Activated naive CD4-positive, alpha-beta T cell treated with anti-CD3 and anti-CD28 coated beads, Interleukin-2, amount 50 U/mL, for 24 hours (primary cell): ENCODE results near the gene SUPV3L1.

Experiments used
- H3K27ac Mint-ChIP-seq: one replicate; pipeline ENCODE4 v1.8.0; 2021; ENCODE audit warnings: mild to moderate bottlenecking, mixed read lengths
- H3K27me3 Mint-ChIP-seq: one replicate; pipeline ENCODE4 v1.8.0; 2021; ENCODE audit warnings: mixed read lengths
- H3K36me3 Mint-ChIP-seq: one replicate; pipeline ENCODE4 v1.8.0; 2021; ENCODE audit warnings: mixed read lengths
- H3K4me1 Mint-ChIP-seq: one replicate; pipeline ENCODE4 v1.8.0; 2021; ENCODE audit warnings: mixed read lengths
- H3K4me3 Mint-ChIP-seq: one replicate; pipeline ENCODE4 v1.8.0; 2021; ENCODE audit warnings: mild to moderate bottlenecking, mixed read lengths
- H3K9me3 Mint-ChIP-seq: one replicate; pipeline ENCODE4 v1.8.0; 2021; ENCODE audit warnings: mixed read lengths

The SUPV3L1 gene

GRCh38 chr10:69217119-69217754 is 37.2 kb downstream of the SUPV3L1 start:
- Mint-ChIP-seq H3K9me3 (no peaks in the 10 kb centered on the region), H3K4me1 (peaks cover 18% of the 10 kb centered on the region), H3K27ac (no peak overlapping the region), H3K27me3 (no peaks in the 10 kb centered on the region), H3K36me3 (no peaks in the 10 kb centered on the region), H3K4me3 (no peak overlapping the region)

DNA sequence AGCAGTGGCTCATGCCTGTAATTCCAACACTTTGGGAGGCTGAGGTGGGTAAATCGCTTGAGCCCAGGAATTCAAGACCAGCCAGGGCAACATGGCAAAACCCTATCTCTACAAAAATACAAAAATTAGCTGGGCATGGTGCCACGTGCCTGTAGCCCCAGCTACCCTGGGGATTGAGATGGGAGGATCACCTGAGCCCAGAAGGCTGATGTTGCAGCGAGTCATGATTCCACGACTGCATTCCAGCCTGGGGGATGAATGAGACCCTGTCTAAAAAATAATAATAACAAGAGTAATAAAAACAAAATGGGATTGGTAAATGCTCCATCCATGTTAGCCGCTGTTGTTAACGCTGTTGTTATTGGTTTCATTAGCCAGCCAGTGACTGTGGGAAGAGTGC is 38.8 kb downstream of the SUPV3L1 start:
- H3K4me3 Mint-ChIP-seq: no peak overlapping the region
- H3K27ac Mint-ChIP-seq: no peak overlapping the region
- no peaks in the 10 kb centered on the region for H3K36me3 Mint-ChIP-seq
- peaks cover 30% of the 10 kb centered on the region for H3K4me1 Mint-ChIP-seq
- no peaks in the 10 kb centered on the region for H3K9me3 Mint-ChIP-seq
- no peaks in the 10 kb centered on the region for H3K27me3 Mint-ChIP-seq

- Mint-ChIP-seq H3K36me3 (no peaks in the 10 kb centered on the region), H3K4me1 (peaks cover 33% of the 10 kb centered on the region), H3K9me3 (no peaks in the 10 kb centered on the region), H3K27me3 (no peaks in the 10 kb centered on the region), H3K27ac (no peak within 1 kb of the TSS), H3K4me3 (no peak within 1 kb of the TSS)
These were observed 40.0 kb downstream of the SUPV3L1 start, which contains the start of gene HKDC1 for GRCh38 chr10:69220041-69220451. Gene HKDC1 (plus strand): TSS chr10:69220332. CDS start chr10:69220436, 104 bp downstream.

DNA sequence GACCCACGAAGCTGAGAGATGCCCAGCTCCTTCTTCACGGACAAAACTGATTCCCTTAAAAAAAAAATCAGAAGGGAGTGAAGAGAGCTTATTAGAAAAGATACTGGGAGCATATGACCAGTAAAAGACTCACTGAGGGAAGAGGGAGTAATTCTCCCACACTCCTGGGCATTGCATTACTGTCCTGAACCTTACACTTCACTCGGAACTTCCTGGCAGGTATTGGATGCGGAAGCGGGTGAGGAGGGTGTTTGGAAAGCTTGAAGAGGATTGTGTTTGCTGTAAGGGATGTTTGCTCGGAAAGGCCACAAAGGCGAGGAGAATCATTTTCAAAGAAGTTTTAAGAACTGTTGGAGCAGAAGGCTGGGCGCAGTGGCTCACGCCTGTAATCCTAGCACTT is 40.5 kb downstream of the SUPV3L1 start:
- no peak overlapping the region for H3K4me3 Mint-ChIP-seq

DNA sequence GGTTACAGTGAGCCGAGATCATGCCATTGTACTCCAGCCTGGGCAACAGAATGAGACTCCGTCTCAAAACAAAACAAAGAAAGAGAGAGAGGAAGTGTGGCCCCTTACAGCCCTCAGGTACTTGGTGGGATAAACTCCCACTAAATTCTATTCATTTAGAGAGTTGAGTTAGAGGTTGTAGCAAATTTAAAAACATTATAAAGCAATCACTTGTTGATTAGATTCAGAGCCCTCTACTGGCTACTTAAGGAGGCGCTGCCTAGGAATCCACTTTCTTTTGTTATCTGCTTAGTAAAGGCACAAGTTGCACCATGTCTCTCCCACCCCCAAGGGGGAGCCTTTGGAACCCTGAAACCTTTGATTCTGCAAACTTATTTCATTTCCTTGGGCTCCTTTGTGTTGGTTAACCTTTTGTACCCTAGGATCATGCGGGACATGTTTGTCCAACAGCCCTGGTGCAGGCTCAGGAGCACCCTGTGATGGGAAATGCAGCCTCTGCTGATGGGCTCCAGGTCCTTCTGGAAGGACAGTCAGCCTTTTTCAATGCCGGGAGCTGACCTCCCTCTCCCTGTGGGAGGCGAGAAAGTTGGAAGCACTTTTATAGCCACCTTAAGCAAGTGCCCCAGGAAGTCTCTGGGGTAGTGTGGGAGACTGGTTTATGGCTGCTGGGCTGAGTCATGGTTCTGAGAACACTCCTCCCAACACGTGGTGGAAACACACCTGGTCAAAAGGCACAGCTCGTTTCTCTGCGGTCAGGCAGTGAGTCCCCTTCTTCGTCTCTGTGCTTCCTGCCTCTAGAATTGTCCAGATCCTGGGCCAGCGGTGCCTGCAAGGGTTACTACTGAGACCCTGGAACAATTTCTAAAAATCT is 42.4 kb downstream of the SUPV3L1 start:
- H3K9me3 Mint-ChIP-seq: no peaks in the 10 kb centered on the region
- H3K4me1 Mint-ChIP-seq: peaks cover 23% of the 10 kb centered on the region
- H3K27me3 Mint-ChIP-seq: no peaks in the 10 kb centered on the region
- H3K36me3 Mint-ChIP-seq: no peaks in the 10 kb centered on the region
- H3K4me3 Mint-ChIP-seq: peak overlapping the region; percentile 71
- H3K27ac Mint-ChIP-seq: peak overlapping the region; percentile 80

More for the DNA sequence above, 40.5 kb downstream of the SUPV3L1 start:
- Mint-ChIP-seq H3K27ac (no peak overlapping the region), H3K9me3 (no peaks in the 10 kb centered on the region), H3K27me3 (no peaks in the 10 kb centered on the region), H3K4me1 (peaks cover 30% of the 10 kb centered on the region), H3K36me3 (no peaks in the 10 kb centered on the region)

- Mint-ChIP-seq H3K27ac (peak overlapping the region; percentile 80), H3K36me3 (no peaks in the 10 kb centered on the region), H3K4me3 (peak overlapping the region; percentile 71), H3K27me3 (no peaks in the 10 kb centered on the region), H3K9me3 (no peaks in the 10 kb centered on the region), H3K4me1 (peaks cover 29% of the 10 kb centered on the region)
These were observed 43.0 kb downstream of the SUPV3L1 start for GRCh38 chr10:69223028-69223342.

DNA sequence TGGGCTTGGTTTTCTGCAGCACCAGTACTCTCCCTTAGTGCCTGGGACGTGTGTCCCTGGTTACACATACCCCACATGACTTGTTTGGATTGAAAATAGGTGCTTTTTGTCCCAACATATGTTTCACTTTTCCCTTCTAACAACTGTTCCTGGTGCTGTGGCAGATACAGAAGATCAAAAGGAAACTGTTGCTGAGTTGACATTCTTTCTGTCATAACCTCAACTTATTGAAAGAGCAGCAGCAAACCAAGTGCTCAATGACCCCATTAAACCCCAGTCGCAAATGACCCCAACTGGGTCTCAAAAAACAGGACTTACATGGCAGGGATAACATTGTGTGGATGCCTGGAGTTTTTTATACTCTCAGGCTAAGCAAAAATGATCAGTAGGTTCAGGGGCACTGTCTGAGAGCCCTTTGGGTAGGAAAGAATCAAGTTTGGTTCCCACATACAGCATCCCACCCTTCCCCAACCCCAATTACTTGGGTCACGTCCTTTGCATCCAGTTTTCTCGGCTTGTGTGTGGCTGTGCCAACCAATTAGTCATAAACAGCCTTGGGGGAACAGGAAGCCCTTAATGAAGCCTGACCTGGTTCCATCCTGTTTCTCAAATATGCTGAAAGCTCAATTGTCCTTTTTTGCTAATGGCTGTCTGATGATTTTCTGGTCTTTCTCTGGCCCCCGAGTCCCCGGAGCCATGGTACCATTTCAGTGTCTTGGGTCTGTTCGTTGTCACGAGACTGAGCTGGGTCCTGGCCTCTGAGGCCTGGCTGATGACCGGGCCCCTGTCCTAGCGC is 45.0 kb downstream of the SUPV3L1 start:
- Mint-ChIP-seq H3K9me3 (no peaks in the 10 kb centered on the region), H3K27me3 (no peaks in the 10 kb centered on the region), H3K4me1 (peaks cover 50% of the 10 kb centered on the region), H3K4me3 (peak overlapping the region; percentile 31), H3K27ac (no peak overlapping the region), H3K36me3 (no peaks in the 10 kb centered on the region)

- no peaks in the 10 kb centered on the region for H3K36me3 Mint-ChIP-seq
- no peaks in the 10 kb centered on the region for H3K9me3 Mint-ChIP-seq
- peaks cover 50% of the 10 kb centered on the region for H3K4me1 Mint-ChIP-seq
- H3K27me3 Mint-ChIP-seq: no peaks in the 10 kb centered on the region
- no peak overlapping the region for H3K4me3 Mint-ChIP-seq
- no peak overlapping the region for H3K27ac Mint-ChIP-seq
These were observed 45.6 kb downstream of the SUPV3L1 start for GRCh38 chr10:69225681-69226080.

GRCh38 chr10:69226919-69227450 is 47.0 kb downstream of the SUPV3L1 start:
- Mint-ChIP-seq H3K4me1 (peaks cover 49% of the 10 kb centered on the region), H3K36me3 (no peaks in the 10 kb centered on the region), H3K4me3 (no peak overlapping the region), H3K9me3 (no peaks in the 10 kb centered on the region), H3K27me3 (no peaks in the 10 kb centered on the region), H3K27ac (no peak overlapping the region)

DNA sequence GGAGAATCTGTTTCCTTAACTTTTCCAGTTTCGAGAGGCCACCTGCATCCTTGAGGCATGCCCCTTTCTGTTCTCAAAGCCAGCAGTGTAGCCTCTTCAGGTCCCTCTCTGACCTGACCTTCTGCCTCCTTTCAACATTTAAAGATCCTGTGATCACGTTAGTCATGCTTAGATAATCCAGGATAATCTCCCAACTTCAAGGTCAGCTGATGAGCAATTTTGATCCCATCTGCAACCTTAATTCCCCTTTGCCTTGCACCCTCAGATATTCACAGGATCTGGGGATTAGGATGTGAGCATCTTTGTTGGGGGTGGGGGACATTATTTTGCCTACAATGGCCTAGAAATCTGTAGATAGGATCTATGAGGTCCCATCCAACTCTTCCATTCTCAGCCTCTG is 48.1 kb downstream of the SUPV3L1 start:
- H3K27me3 Mint-ChIP-seq: no peaks in the 10 kb centered on the region
- peak overlapping the region; percentile 35 for H3K27ac Mint-ChIP-seq
- no peaks in the 10 kb centered on the region for H3K9me3 Mint-ChIP-seq
- no peaks in the 10 kb centered on the region for H3K36me3 Mint-ChIP-seq
- H3K4me3 Mint-ChIP-seq: no peak overlapping the region
- H3K4me1 Mint-ChIP-seq: peaks cover 49% of the 10 kb centered on the region

- peaks cover 52% of the 10 kb centered on the region for H3K4me1 Mint-ChIP-seq
- H3K9me3 Mint-ChIP-seq: no peaks in the 10 kb centered on the region
These were observed 49.5 kb downstream of the SUPV3L1 start for GRCh38 chr10:69229616-69229916.

DNA sequence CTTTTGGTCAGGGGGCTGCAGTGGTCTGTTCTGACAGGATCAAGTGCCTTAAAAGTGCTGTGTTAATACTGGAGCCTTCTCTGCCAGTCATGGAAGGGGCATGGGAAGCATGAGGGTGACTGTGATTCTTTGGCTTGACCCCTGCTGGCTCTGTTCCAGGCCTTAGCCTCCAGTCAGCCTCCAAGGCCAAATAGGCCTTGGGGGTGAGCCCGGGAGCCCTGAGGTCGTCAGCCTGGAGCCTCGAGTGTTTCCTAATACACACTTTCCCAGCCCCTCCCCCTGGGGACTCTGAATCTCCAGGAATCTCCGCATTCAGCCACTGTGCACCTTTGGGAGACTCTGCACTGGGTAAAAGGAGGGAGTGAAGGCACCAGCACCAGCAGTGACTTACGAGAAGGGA is 50.1 kb downstream of the SUPV3L1 start:
- Mint-ChIP-seq H3K27ac (no peak overlapping the region), H3K4me1 (peaks cover 50% of the 10 kb centered on the region), H3K36me3 (no peaks in the 10 kb centered on the region), H3K27me3 (no peaks in the 10 kb centered on the region), H3K4me3 (no peak overlapping the region), H3K9me3 (no peaks in the 10 kb centered on the region)

More at GRCh38 chr10:69229616-69229916, 49.5 kb downstream of the SUPV3L1 start:
- Mint-ChIP-seq H3K4me3 (peak overlapping the region; percentile 82), H3K27ac (no peak overlapping the region), H3K27me3 (no peaks in the 10 kb centered on the region), H3K36me3 (no peaks in the 10 kb centered on the region)

DNA sequence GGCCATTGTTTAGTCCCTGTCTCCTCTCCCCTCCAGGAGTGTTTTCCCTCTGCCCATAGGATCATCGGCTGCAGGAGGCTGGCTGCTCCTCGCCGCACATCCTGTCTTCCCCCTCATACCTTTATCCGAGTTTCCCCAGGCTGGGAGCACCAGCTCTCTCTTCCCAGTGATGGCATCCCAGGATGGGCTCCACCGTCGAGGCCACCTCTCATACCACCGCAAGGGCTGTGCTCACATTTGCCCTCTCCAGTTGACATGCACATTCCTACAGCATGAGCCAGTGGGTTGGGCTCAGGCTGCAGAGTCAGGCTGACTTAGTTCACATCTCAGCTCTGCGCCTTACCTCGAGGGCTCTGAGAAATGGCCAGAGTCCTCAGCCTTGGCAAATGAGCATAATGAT is 52.2 kb downstream of the SUPV3L1 start:
- Mint-ChIP-seq H3K27me3 (no peaks in the 10 kb centered on the region), H3K4me3 (peak overlapping the region; percentile 75), H3K9me3 (no peaks in the 10 kb centered on the region), H3K4me1 (peaks cover 50% of the 10 kb centered on the region), H3K36me3 (no peaks in the 10 kb centered on the region), H3K27ac (peak overlapping the region; percentile 47)

- Mint-ChIP-seq H3K4me3 (peak overlapping the region; percentile 75), H3K9me3 (no peaks in the 10 kb centered on the region), H3K27ac (peak overlapping the region; percentile 92), H3K4me1 (peaks cover 50% of the 10 kb centered on the region), H3K27me3 (no peaks in the 10 kb centered on the region), H3K36me3 (no peaks in the 10 kb centered on the region)
These were observed 52.9 kb downstream of the SUPV3L1 start for GRCh38 chr10:69232736-69233480.

- Mint-ChIP-seq H3K9me3 (no peaks in the 10 kb centered on the region), H3K4me3 (no peak overlapping the region), H3K27me3 (no peaks in the 10 kb centered on the region), H3K36me3 (no peaks in the 10 kb centered on the region), H3K4me1 (peaks cover 34% of the 10 kb centered on the region), H3K27ac (no peak overlapping the region)
These were observed 54.4 kb downstream of the SUPV3L1 start for GRCh38 chr10:69234447-69234846.
